Measurements from ENCODE around the gene CDH4.

Gene CDH4

GRCh38 chr20:61538183-61538942 lies 286.3 kb downstream of the CDH4 start:
- no peak overlapping the region for H3K27ac ChIP-seq (replicated peaks)
- no peaks in the 10 kb centered on the region for H3K27me3 ChIP-seq (ENCODE audit: insufficient read depth, poor library complexity, severe bottlenecking)
- TF ChIP-seq POLR2AphosphoS5 (IDR thresholded peaks at IDR 0.05; ENCODE audit: low read depth) = no peak
- TF ChIP-seq SPI1 (IDR thresholded peaks at IDR 0.05; ENCODE audit: borderline replicate concordance, low read depth) = no peak
- no peak for TF ChIP-seq REST (IDR thresholded peaks at IDR 0.05; ENCODE audit: insufficient replicate concordance, low read depth)
- no peak for TF ChIP-seq CTCF (IDR thresholded peaks at IDR 0.05; ENCODE audit: insufficient read depth, low read length)
- TF ChIP-seq GABPA (IDR thresholded peaks at IDR 0.05; ENCODE audit: low read depth) = no peak
- H3K4me3 ChIP-seq (replicated peaks; ENCODE audit: insufficient read depth, low read length) = no peak overlapping the region
- no peak for DNase-seq (ENCODE audit: low read depth in 1 of 2, low spot score in 1 of 2)

GRCh38 chr20:61538943-61539265 lies 286.8 kb downstream of the CDH4 start:
- TF ChIP-seq SPI1 (IDR thresholded peaks at IDR 0.05; ENCODE audit: borderline replicate concordance, low read depth) (no peak), CTCF (IDR thresholded peaks at IDR 0.05; ENCODE audit: insufficient read depth, low read length) (no peak), REST (IDR thresholded peaks at IDR 0.05; ENCODE audit: insufficient replicate concordance, low read depth) (no peak), GABPA (IDR thresholded peaks at IDR 0.05; ENCODE audit: low read depth) (no peak), POLR2AphosphoS5 (IDR thresholded peaks at IDR 0.05; ENCODE audit: low read depth) (no peak)
- Histone ChIP-seq H3K4me3 (replicated peaks; ENCODE audit: insufficient read depth, low read length) (no peak overlapping the region), H3K27ac (replicated peaks) (no peak overlapping the region), H3K27me3 (ENCODE audit: insufficient read depth, poor library complexity, severe bottlenecking) (no peaks in the 10 kb centered on the region)
- no peak for DNase-seq (ENCODE audit: low read depth in 1 of 2, low spot score in 1 of 2)

- no peak for DNase-seq (ENCODE audit: low read depth in 1 of 2, low spot score in 1 of 2)
- TF ChIP-seq GABPA (IDR thresholded peaks at IDR 0.05; ENCODE audit: low read depth) = no peak
- TF ChIP-seq REST (IDR thresholded peaks at IDR 0.05; ENCODE audit: insufficient replicate concordance, low read depth) = no peak
- TF ChIP-seq SPI1 (IDR thresholded peaks at IDR 0.05; ENCODE audit: borderline replicate concordance, low read depth) = no peak
- no peak for TF ChIP-seq CTCF (IDR thresholded peaks at IDR 0.05; ENCODE audit: insufficient read depth, low read length)
- no peak for TF ChIP-seq POLR2AphosphoS5 (IDR thresholded peaks at IDR 0.05; ENCODE audit: low read depth)
- no peaks in the 10 kb centered on the region for H3K27me3 ChIP-seq (ENCODE audit: insufficient read depth, poor library complexity, severe bottlenecking)
- H3K27ac ChIP-seq (replicated peaks) = no peak overlapping the region
- H3K4me3 ChIP-seq (replicated peaks; ENCODE audit: insufficient read depth, low read length) = no peak overlapping the region
Observed at GRCh38 chr20:61539706-61540360, 287.8 kb downstream of the CDH4 start.
